K562 (cell line): ENCODE results near the gene MBD1. TPM values are rescaled to one million over a fixed set of nuclear protein-coding genes. Genes with fewer than 3 reads are reported as not detected.

Experiments
- ESRRA ChIP-seq: fragments of 450-650 bp; IDR thresholded peaks from 2 replicates; pipeline ENCODE4 v1.6.1; 2014; ENCODE audit warnings: low read depth, mild to moderate bottlenecking, moderate library complexity, borderline replicate concordance
- HNRNPK ChIP-seq: fragments of 200-400 bp; formaldehyde crosslinking; IDR thresholded peaks from one replicate; pipeline ENCODE4 v1.6.1; 2018; ENCODE audit warnings: mild to moderate bottlenecking, low read depth, low read length; ENCODE audit not compliant: poor library complexity, severe bottlenecking
- IFI16 ChIP-seq: fragments of 250-450 bp; sonication (Bioruptor Pico); IDR thresholded peaks from 2 replicates; pipeline ENCODE4 v2.1.2; 2022; ENCODE audit warnings: mild to moderate bottlenecking, inconsistent platforms
- JUN ChIP-seq, 2 experiments: sonication (generic) in 1 of 2; formaldehyde crosslinking in 1 of 2; IDR thresholded peaks; 2 replicates each; pipeline versions ENCODE4 v1.6.1 to v1.8.0; 2012 to 2022; ENCODE audit warnings: borderline replicate concordance in 2 of 2, mild to moderate bottlenecking in 2 of 2, improper control_type of control experiment in 1 of 2, low read depth in 1 of 2, low read length in 1 of 2, missing genetic modification reagents in 1 of 2
- L3MBTL2 ChIP-seq: fragments of 450-650 bp; IDR thresholded peaks from 2 replicates; pipeline ENCODE4 v1.6.1; 2016; ENCODE audit warnings: mild to moderate bottlenecking, moderate library complexity
- MECOM ChIP-seq: fragments of 250-450 bp; sonication (Bioruptor Pico); IDR thresholded peaks from 2 replicates; pipeline ENCODE4 v1.8.0; 2022; ENCODE audit warnings: inconsistent platforms
- MLLT1 ChIP-seq, 2 experiments: fragments of 450-650 bp; IDR thresholded peaks; 2 replicates each; pipeline ENCODE4 v1.6.1; 2016
- NR2C2 ChIP-seq, 2 experiments: fragments of 200-800 bp in 1 of 2; sonication (Bioruptor generic) in 1 of 2; sonication (generic) in 1 of 2; formaldehyde crosslinking in 1 of 2; IDR thresholded peaks; 2 replicates each; pipeline versions ENCODE4 v1.6.1 to v1.8.0; 2016 to 2022; ENCODE audit warnings: mild to moderate bottlenecking in 1 of 2, missing compliant biosample characterization in 1 of 2, missing genetic modification characterization in 1 of 2, missing genetic modification reagents in 1 of 2
- PRPF4 ChIP-seq: fragments of 200-400 bp; formaldehyde crosslinking; IDR thresholded peaks from one replicate; pipeline ENCODE4 v1.6.1; 2017; ENCODE audit warnings: low read length, low read depth, mild to moderate bottlenecking; ENCODE audit not compliant: insufficient read depth, poor library complexity, severe bottlenecking
- SMAD4 ChIP-seq: fragments of 250-450 bp; sonication (Bioruptor Pico); conservative IDR thresholded peaks from 2 replicates; pipeline ENCODE4 v1.8.0; 2021; ENCODE audit warnings: inconsistent platforms, mild to moderate bottlenecking, moderate library complexity
- YY1 ChIP-seq, 3 experiments: IDR thresholded peaks; 2 replicates each; pipeline ENCODE4 v1.6.1; 2011; ENCODE audit warnings: low read length in 2 of 3, mild to moderate bottlenecking in 2 of 3, moderate library complexity in 2 of 3, borderline replicate concordance in 1 of 3, control low read depth in 1 of 3, low read depth in 1 of 3; ENCODE audit not compliant: insufficient read depth in 3 of 3, insufficient replicate concordance in 2 of 3, control insufficient read depth in 1 of 3, insufficient read length in 1 of 3; ENCODE audit errors: extremely low read depth in 1 of 3
- ZNF398 ChIP-seq: fragments of 250-450 bp; sonication (Bioruptor Pico); IDR thresholded peaks from 2 replicates; pipeline ENCODE4 v1.8.0; 2021; ENCODE audit warnings: moderate library complexity, mild to moderate bottlenecking, inconsistent platforms
- polyA plus RNA-seq, 8 experiments: library from polyadenylated mRNA; depleted of rRNA in 4 of 8; stranded (reverse) in 5 of 8; unstranded in 3 of 8; fragments of >200 nt; fragmentation: Nextera tagmentation in 2 of 8; fragmentation: Illumina TruSeq in 1 of 8; extraction: Ambion mirVana in 2 of 8; extraction: Trizol in 1 of 8; gene quantifications; 2 replicates each; pipeline versions ENCODE4 v1.2.1 to v1.2.3, GENCODE V29; 2011 to 2014; ENCODE audit warnings: inconsistent platforms in 1 of 8, missing spikeins in 1 of 8
- total RNA-seq, 7 experiments: library from RNA; depleted of rRNA in 6 of 7; stranded (reverse); fragments of >200 nt in 6 of 7; fragmentation: Illumina TruSeq in 2 of 7; extraction: Trizol in 2 of 7; gene quantifications; 2 replicates each; pipeline versions ENCODE4 v1.2.1 to v1.2.3, GENCODE V29; 2011 to 2021; ENCODE audit warnings: low replicate concordance in 1 of 7
- TF ChIP-seq, protein P1 (sequence below): sonication (generic); formaldehyde crosslinking; IDR thresholded peaks from 2 replicates; pipeline ENCODE4 v1.8.1; 2022; ENCODE audit warnings: missing genetic modification reagents
- TF ChIP-seq, protein P2 (sequence below): fragments of 200-800 bp; sonication (Bioruptor generic); IDR thresholded peaks from 2 replicates; pipeline ENCODE4 v1.6.1; 2017; ENCODE audit warnings: missing genetic modification characterization, missing compliant biosample characterization

MBD1 gene
- total and polyA plus RNA-seq, 9 of the 15 experiments (the other 6 are each of a cell fraction or from before 2014, with no cell fraction given): 3.0 to 59.7 (median 31.7) TPM

DNA sequence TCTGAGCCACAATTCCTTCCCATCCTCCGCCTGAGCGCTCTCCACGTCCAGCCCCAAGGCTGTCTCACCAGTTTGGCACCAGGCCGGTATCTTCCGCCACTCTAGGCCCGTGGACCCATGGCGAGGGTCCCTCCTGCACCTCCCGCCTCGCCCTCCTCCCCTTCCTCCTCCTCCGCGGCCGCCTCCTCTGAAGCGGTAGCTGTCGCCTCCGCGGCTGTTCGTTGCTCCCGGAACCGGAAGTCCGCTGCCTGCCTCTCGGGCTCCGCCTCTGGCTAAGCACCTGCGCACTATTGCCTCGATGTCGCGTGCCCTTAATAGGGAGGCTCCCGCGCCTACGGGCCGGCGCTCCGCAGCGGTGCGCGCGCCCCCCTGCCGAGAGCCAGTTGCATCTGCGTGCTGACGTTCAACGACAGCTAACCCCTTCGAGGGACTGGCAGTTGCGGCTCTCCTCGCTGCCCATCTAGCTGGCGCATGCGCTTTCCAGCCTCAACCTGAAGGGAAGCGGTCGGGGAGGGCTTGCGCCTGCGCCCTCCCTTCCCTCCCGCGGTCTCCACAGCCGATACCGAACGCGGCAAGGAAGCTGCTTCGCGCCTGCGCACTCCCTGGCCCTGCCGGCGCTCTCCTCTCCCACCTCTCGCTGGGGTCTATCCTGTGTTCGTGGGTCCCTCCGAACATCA lies at the start of gene MBD1 (continued):
- TF ChIP-seq PRPF4: no peak
- no peak for TF ChIP-seq ZNF398 (CRISPR knock-in tag)
- no peak for TF ChIP-seq ESRRA
- TF ChIP-seq, protein P1, sequence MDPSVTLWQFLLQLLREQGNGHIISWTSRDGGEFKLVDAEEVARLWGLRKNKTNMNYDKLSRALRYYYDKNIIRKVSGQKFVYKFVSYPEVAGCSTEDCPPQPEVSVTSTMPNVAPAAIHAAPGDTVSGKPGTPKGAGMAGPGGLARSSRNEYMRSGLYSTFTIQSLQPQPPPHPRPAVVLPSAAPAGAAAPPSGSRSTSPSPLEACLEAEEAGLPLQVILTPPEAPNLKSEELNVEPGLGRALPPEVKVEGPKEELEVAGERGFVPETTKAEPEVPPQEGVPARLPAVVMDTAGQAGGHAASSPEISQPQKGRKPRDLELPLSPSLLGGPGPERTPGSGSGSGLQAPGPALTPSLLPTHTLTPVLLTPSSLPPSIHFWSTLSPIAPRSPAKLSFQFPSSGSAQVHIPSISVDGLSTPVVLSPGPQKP (CRISPR knock-in tag): no peak
- TF ChIP-seq HNRNPK: no peak
- TF ChIP-seq JUN (IDR thresholded peaks at IDR 0.05; ENCODE audit: borderline replicate concordance, low read depth, low read length): peak; percentile 26; the same call in 1 of the 2 replicates
- 0 out of 2 replicates have a peak, but pooled peaks have one; percentile 45 for TF ChIP-seq JUN (CRISPR knock-in tag; IDR thresholded peaks at IDR 0.05; ENCODE audit: borderline replicate concordance)
- TF ChIP-seq NR2C2 (CRISPR knock-in tag; IDR thresholded peaks at IDR 0.05): peak; percentile 89
- TF ChIP-seq NR2C2 (tag; IDR thresholded peaks at IDR 0.05): peak; percentile 98
- TF ChIP-seq MLLT1 (IDR thresholded peaks at IDR 0.05): 0 out of 4 replicates have a peak, but pooled peaks of 1 of the 2 experiments have one; percentile 13
- no peak for TF ChIP-seq IFI16 (CRISPR knock-in tag)
- TF ChIP-seq, protein P2, sequence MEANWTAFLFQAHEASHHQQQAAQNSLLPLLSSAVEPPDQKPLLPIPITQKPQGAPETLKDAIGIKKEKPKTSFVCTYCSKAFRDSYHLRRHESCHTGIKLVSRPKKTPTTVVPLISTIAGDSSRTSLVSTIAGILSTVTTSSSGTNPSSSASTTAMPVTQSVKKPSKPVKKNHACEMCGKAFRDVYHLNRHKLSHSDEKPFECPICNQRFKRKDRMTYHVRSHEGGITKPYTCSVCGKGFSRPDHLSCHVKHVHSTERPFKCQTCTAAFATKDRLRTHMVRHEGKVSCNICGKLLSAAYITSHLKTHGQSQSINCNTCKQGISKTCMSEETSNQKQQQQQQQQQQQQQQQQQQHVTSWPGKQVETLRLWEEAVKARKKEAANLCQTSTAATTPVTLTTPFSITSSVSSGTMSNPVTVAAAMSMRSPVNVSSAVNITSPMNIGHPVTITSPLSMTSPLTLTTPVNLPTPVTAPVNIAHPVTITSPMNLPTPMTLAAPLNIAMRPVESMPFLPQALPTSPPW (CRISPR knock-in tag): peak; percentile 65; the same call in 1 of the 2 replicates
- TF ChIP-seq MECOM (CRISPR knock-in tag): no peak
- 0 out of 2 replicates have a peak, but pooled peaks have one; percentile 30 for TF ChIP-seq SMAD4 (CRISPR knock-in tag)
- peak; percentile 94 for TF ChIP-seq L3MBTL2
- peak; percentile 5 to 28 (median 7) for TF ChIP-seq YY1 (IDR thresholded peaks at IDR 0.05; ENCODE audit: borderline replicate concordance in 1 of 3, control insufficient read depth in 1 of 3, extremely low read depth in 1 of 3, insufficient read depth in 3 of 3, insufficient read length in 1 of 3, insufficient replicate concordance in 2 of 3, low read depth in 1 of 3, low read length in 2 of 3)
